Measurements from ENCODE around the gene ZNF688.

ZNF688 gene

DNA sequence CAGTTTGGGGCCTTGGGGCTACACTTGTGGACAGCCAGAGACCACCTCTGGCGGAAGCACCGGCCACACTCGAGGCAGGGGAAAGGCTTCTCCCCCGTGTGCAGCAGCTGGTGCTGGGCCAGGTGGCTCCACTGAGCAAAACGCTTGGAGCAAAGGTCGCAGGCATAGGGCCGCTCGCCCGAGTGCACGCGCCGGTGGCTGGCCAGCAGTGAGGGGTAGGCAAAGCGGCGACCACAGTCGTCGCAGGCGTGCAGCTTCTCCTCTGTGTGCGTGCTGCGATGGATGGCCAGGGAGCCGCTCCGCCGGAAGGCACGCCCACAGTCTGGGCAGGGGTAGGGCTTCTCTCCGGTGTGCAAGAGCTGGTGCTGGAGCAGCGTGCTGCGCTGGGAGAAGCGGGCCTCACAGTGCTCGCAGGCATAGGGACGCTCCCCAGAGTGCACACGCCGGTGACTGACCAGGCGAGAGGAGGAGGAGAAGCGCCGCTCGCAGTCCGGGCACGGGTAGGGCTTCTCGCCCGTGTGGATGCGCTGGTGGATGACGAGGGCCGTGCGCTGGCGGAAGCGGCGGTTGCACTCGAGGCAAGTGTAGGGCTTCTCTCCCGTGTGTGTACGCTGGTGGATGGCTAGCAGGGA lies 32.9 kb upstream of the ZNF688 start:
- Histone ChIP-seq H3K9me3 (replicated peaks; ENCODE audit: insufficient read depth, low read length) (no peaks in the 10 kb centered on the region), H4K20me1 (ENCODE audit: insufficient read depth, low read length) (no peaks in the 10 kb centered on the region), H3K79me2 (ENCODE audit: low read length) (peaks cover 3% of the 10 kb centered on the region), H3K36me3 (replicated peaks; ENCODE audit: insufficient read depth, low read length) (no peaks in the 10 kb centered on the region), H3K4me3 (ENCODE audit: low read length) (no peak overlapping the region), H3K4me1 (ENCODE audit: low read length) (peaks cover 3% of the 10 kb centered on the region; the same call in 1 of the 2 replicates), H3K9ac (ENCODE audit: low read length) (no peak overlapping the region), H2AFZ (ENCODE audit: low read length) (no peak overlapping the region), H3K27ac (ENCODE audit: low read length) (no peak overlapping the region), H3K4me2 (ENCODE audit: low read depth, low read length) (no peak overlapping the region), H3F3A (ENCODE audit: insufficient read depth, low read length) (no peaks in the 10 kb centered on the region), H3K27me3 (replicated peaks; ENCODE audit: insufficient read depth, low read length) (no peaks in the 10 kb centered on the region), H3K9me2 (replicated peaks; ENCODE audit: insufficient read depth, low read length) (no peaks in the 10 kb centered on the region)
- DNase-seq: no peak
- TF ChIP-seq EZH2phosphoT487 (IDR thresholded peaks at IDR 0.05; ENCODE audit: low read length) (no peak), EZH2 (optimal IDR thresholded peaks at IDR 0.05; ENCODE audit: low read depth, low read length) (no peak)
- TF ChIP-seq, protein P1, sequence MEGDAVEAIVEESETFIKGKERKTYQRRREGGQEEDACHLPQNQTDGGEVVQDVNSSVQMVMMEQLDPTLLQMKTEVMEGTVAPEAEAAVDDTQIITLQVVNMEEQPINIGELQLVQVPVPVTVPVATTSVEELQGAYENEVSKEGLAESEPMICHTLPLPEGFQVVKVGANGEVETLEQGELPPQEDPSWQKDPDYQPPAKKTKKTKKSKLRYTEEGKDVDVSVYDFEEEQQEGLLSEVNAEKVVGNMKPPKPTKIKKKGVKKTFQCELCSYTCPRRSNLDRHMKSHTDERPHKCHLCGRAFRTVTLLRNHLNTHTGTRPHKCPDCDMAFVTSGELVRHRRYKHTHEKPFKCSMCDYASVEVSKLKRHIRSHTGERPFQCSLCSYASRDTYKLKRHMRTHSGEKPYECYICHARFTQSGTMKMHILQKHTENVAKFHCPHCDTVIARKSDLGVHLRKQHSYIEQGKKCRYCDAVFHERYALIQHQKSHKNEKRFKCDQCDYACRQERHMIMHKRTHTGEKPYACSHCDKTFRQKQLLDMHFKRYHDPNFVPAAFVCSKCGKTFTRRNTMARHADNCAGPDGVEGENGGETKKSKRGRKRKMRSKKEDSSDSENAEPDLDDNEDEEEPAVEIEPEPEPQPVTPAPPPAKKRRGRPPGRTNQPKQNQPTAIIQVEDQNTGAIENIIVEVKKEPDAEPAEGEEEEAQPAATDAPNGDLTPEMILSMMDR (IDR thresholded peaks at IDR 0.05; ENCODE audit: low read length): no peak

- Histone ChIP-seq H2AFZ (ENCODE audit: low read length) (no peak overlapping the region), H3K9me3 (replicated peaks; ENCODE audit: insufficient read depth, low read length) (no peaks in the 10 kb centered on the region), H3K4me1 (ENCODE audit: low read length) (no peaks in the 10 kb centered on the region), H3K27me3 (replicated peaks; ENCODE audit: insufficient read depth, low read length) (no peaks in the 10 kb centered on the region), H3K4me2 (ENCODE audit: low read depth, low read length) (no peak overlapping the region), H4K20me1 (ENCODE audit: insufficient read depth, low read length) (no peaks in the 10 kb centered on the region), H3K36me3 (replicated peaks; ENCODE audit: insufficient read depth, low read length) (no peaks in the 10 kb centered on the region), H3K27ac (ENCODE audit: low read length) (no peak overlapping the region), H3F3A (ENCODE audit: insufficient read depth, low read length) (no peaks in the 10 kb centered on the region), H3K4me3 (ENCODE audit: low read length) (no peak overlapping the region), H3K9ac (ENCODE audit: low read length) (no peak overlapping the region), H3K9me2 (replicated peaks; ENCODE audit: insufficient read depth, low read length) (no peaks in the 10 kb centered on the region), H3K79me2 (ENCODE audit: low read length) (no peaks in the 10 kb centered on the region)
- TF ChIP-seq, protein P1 (IDR thresholded peaks at IDR 0.05; ENCODE audit: low read length): no peak
- TF ChIP-seq EZH2phosphoT487 (IDR thresholded peaks at IDR 0.05; ENCODE audit: low read length) (no peak), EZH2 (optimal IDR thresholded peaks at IDR 0.05; ENCODE audit: low read depth, low read length) (no peak)
- DNase-seq: no peak
These were observed 32.4 kb upstream of the ZNF688 start for GRCh38 chr16:30603945-30604315.

- H3K9me2 ChIP-seq (replicated peaks; ENCODE audit: insufficient read depth, low read length): no peaks in the 10 kb centered on the region
- H3K4me3 ChIP-seq (ENCODE audit: low read length): no peak overlapping the region
- H3K36me3 ChIP-seq (replicated peaks; ENCODE audit: insufficient read depth, low read length): no peaks in the 10 kb centered on the region
- H4K20me1 ChIP-seq (ENCODE audit: insufficient read depth, low read length): no peaks in the 10 kb centered on the region
- TF ChIP-seq EZH2phosphoT487 (IDR thresholded peaks at IDR 0.05; ENCODE audit: low read length) (no peak), EZH2 (optimal IDR thresholded peaks at IDR 0.05; ENCODE audit: low read depth, low read length) (no peak)
- TF ChIP-seq, protein P1 (IDR thresholded peaks at IDR 0.05; ENCODE audit: low read length): no peak
- no peaks in the 10 kb centered on the region for H3K27me3 ChIP-seq (replicated peaks; ENCODE audit: insufficient read depth, low read length)
- no peaks in the 10 kb centered on the region for H3K79me2 ChIP-seq (ENCODE audit: low read length)
- no peak overlapping the region for H3K27ac ChIP-seq (ENCODE audit: low read length)
- H2AFZ ChIP-seq (ENCODE audit: low read length): no peak overlapping the region
- H3K4me2 ChIP-seq (ENCODE audit: low read depth, low read length): no peak overlapping the region
- H3K9ac ChIP-seq (ENCODE audit: low read length): no peak overlapping the region
- no peaks in the 10 kb centered on the region for H3K4me1 ChIP-seq (ENCODE audit: low read length)
- DNase-seq: no peak
- no peaks in the 10 kb centered on the region for H3F3A ChIP-seq (ENCODE audit: insufficient read depth, low read length)
- no peaks in the 10 kb centered on the region for H3K9me3 ChIP-seq (replicated peaks; ENCODE audit: insufficient read depth, low read length)
These were observed 31.2 kb upstream of the ZNF688 start for GRCh38 chr16:30602616-30603277.

Measured in MM.1S (cell line).